Psoas muscle (tissue), 8 donors: ENCODE measurements around the gene KANTR. TPM values are rescaled to one million over a fixed set of nuclear protein-coding genes. Genes with fewer than 3 reads are reported as not detected.

Experiments used
- ATAC-seq, 4 donors: fragments of 200-7000 bp; cut with Tn5 transposase; one replicate each; pipeline ENCODE4 v1.9.1; 2020; ENCODE audit warnings: moderate library complexity in 3 of 4, mild to moderate bottlenecking in 2 of 4
- DNase-seq, 2 donors: peaks; one replicate each; pipeline ENCODE4 v3.0.0-alpha.2; 2020
- H3K27ac ChIP-seq: fragments of 200-600 bp; one replicate; pipeline ENCODE4 v1.8.0; 2022
- H3K27me3 ChIP-seq, 3 donors: fragments of 200-600 bp in 1 of 3; one replicate each; pipeline versions ENCODE4 v1.6.1 to v1.8.0; 2013 to 2022; ENCODE audit warnings: low read length in 2 of 3, mild to moderate bottlenecking in 2 of 3, moderate library complexity in 1 of 3; ENCODE audit not compliant: insufficient read depth in 3 of 3
- H3K36me3 ChIP-seq, 2 donors: fragments of 200-600 bp in 1 of 2; one replicate each; pipeline versions ENCODE4 v1.6.1 to v1.8.0; 2013 to 2022; ENCODE audit warnings: low read depth in 1 of 2, mild to moderate bottlenecking in 1 of 2, moderate library complexity in 1 of 2; ENCODE audit not compliant: insufficient read depth in 1 of 2
- H3K4me1 ChIP-seq: fragments of 200-600 bp; one replicate; pipeline ENCODE4 v1.8.0; 2022
- H3K4me3 ChIP-seq: fragments of 200-600 bp; one replicate; pipeline ENCODE4 v1.8.0; 2022; ENCODE audit warnings: mild to moderate bottlenecking
- H3K9me3 ChIP-seq: fragments of 200-600 bp; one replicate; pipeline ENCODE4 v1.8.0; 2022
- WGBS, 3 donors: extraction: QIAGEN DNeasy Blood & Tissue Kit; methylation state at CpG; one replicate each; pipeline versions ENCODE4 v1.1.6 to v1.1.7; 2013; 5-methylcytosine and 5-hydroxymethylcytosine counted together
- intact Hi-C, 2 donors: fragments of 100-400 bp; cut with DNase I; formaldehyde crosslinking; loops; one replicate each; pipeline versions ENCODE4 v1.11.0 to v1.14.2; 2022
- long read RNA-seq, 2 donors: library from polyadenylated mRNA; unstranded; transcript quantifications; one replicate each; pipeline ENCODE4 v2.0.0, GENCODE V29; 2021
- polyA plus RNA-seq, 3 donors: library from polyadenylated mRNA; stranded (reverse); fragments of 200-250 nt; gene quantifications; one replicate each; pipeline ENCODE4 v1.2.3, GENCODE V29; 2013
- total RNA-seq, 4 donors: library from RNA; stranded (reverse); fragmentation: NEBNext Ultra II Directional in 2 of 4; extraction: Animal tissue kit (Norgen Biotek cat#: 25700) in 2 of 4; gene quantifications; one replicate each; pipeline versions ENCODE4 v1.2.1 to v1.2.4, GENCODE V29; 2021 to 2023
- TF ChIP-seq, protein P1 (sequence below): fragments of 200-600 bp; IDR thresholded peaks from one replicate; pipeline ENCODE4 v1.8.0; 2022; ENCODE audit warnings: antibody characterized with exemption
- donor health status: healthy with polysubstance abuse.
- donor health status: DM: no; HTN: no; CAD: no; lungs with moderate emphysema.
- donor health status: Bipolar disorder and iron deficiency.
- donor health status: healthy.
- donor health status: DM: yes; HTN: yes; CAD: no.
- donor health status: DM: no; HTN: no; CAD: no.
- donor health status: DM: no; HTN: no; CAD: no.
- donor health status: DM: yes; HTN: yes; CAD: no.

Gene KANTR, protein sequence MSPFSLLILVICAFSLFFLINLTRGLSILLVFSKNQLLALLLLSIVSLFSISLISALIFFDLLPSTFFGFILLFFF
- 1 to 10 TPM; 3.4 to 8.2 (median 4.8) TPM for total RNA-seq
- 1 to 10 TPM in 2 of 3 donors, under 1 TPM in 1; 0.89 to 5.2 (median 1.5) TPM for polyA plus RNA-seq
- long read RNA-seq, donor 1, partial matches to known transcripts, result 0 of 3 reads
- long read RNA-seq, donor 1, other reads (novel, unspliced or antisense), result 3 of 3 reads
- long read RNA-seq, donor 2, partial matches to known transcripts, result 1 of 5 reads
- long read RNA-seq, donor 2, other reads (novel, unspliced or antisense), result 4 of 5 reads

DNA sequence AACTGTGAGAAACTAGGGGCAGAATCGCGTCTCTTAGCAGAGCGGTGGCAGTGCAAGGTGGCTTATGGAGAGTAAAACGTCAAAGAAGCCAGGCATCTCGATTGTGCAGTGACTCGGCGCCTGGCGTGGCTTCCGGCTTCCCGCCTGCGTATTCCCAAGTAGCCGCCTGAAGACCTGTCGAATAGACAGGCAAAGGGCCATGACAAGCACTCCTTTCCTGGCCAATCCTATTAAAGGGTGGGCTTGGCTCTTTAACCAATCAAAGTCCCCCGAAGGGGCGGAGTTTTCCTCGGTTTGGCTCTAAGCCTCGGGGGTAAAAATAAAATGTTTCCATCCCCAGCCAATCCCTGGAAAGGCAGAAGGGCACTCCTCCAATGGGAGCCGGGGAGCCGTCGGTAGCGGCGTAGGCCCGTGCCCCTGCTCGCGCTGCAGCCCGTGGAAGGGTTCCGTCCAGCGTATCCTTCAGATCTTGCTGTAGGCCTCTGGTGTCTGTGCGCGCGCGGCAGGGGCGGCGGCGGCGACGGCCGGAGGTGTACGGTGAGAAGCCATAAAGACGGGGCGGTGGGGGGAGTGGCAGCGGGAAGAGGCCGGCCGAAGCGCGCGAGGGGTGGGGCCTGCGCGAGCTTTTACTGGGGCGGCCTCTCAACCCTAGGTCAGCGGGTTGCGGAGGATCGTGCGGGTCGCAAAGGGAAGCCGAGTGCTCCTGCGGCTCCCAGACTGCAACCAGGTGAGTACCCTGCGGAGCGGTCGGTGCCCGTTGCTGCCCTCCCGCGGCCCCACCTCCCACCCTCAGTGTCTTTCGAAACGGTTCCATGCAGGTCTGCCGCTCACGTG lies at the start of gene KANTR:
TSS of gene KANTR (plus strand) at position 395 of the 834 bp plus-strand sequence. CDS start 30,131 bp downstream, outside the sequence.
- H3K4me3 ChIP-seq, result peak within 1 kb of the TSS; percentile 75
- ATAC-seq, result peak; percentile 91 to 93 (median 91)
- H3K27ac ChIP-seq, result peak within 1 kb of the TSS; percentile 88
- peak; percentile 83 to 90 for DNase-seq
- H3K9me3 ChIP-seq, result no peaks in the 10 kb centered on the region
- intact Hi-C loops, result no loop called here
- H3K36me3 ChIP-seq, result peaks cover 0 to 1% of the 10 kb centered on the region in 2 donors
- H3K27me3 ChIP-seq, result peaks cover 0 to 26% (median 0%) of the 10 kb centered on the region in 3 donors
- 0 to 26% (median 0%) methylated on average over 33 to 67 of the region's 67 CpGs for WGBS, 3 donors
- H3K4me1 ChIP-seq, result peaks cover 8% of the 10 kb centered on the region
- TF ChIP-seq, protein P1, sequence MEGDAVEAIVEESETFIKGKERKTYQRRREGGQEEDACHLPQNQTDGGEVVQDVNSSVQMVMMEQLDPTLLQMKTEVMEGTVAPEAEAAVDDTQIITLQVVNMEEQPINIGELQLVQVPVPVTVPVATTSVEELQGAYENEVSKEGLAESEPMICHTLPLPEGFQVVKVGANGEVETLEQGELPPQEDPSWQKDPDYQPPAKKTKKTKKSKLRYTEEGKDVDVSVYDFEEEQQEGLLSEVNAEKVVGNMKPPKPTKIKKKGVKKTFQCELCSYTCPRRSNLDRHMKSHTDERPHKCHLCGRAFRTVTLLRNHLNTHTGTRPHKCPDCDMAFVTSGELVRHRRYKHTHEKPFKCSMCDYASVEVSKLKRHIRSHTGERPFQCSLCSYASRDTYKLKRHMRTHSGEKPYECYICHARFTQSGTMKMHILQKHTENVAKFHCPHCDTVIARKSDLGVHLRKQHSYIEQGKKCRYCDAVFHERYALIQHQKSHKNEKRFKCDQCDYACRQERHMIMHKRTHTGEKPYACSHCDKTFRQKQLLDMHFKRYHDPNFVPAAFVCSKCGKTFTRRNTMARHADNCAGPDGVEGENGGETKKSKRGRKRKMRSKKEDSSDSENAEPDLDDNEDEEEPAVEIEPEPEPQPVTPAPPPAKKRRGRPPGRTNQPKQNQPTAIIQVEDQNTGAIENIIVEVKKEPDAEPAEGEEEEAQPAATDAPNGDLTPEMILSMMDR, result no peak

DNA sequence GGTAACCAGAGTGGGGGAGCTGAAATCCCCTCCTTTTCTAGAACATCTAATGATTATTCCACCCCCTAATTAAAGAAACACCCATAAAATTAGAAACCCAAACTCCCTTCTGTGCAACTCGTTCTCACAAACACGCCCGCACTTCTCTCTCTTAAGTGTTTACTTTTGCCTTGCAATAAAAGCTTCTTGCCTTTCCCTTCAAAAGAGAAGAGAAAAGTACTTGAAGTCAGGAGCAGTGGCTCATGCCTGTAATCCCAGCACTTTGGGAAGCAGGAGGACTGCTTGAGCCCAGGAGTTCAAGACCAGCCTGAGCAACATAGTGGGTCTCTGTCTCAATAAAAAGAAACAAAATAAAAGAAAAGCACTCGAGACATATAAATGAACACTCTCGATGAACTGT lies 48.9 kb upstream of the KANTR start:
- WGBS, 3 donors, result 68 to 81% (median 78%) methylated on average over 5 of the region's 5 CpGs

DNA sequence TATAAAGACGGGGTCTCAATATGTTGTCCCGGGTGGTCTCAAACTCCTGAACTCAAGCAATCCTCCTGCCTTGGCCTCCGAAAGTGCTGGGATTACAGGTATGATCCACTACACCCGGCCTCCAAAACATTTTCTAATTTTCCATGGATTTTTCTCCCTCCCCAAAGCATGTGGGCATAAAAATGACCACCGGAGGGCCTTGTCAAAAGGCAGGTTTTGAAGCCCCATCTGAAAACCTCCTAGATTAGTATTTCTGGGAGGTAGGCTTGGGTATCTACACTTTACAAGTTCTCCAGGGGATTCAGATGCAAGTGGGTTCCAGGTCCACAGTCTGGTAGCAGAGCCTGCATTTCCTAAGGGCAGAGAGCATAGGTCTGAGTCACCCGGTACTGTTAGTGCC lies 46.7 kb upstream of the KANTR start:
- Histone ChIP-seq H3K36me3 (no peaks in the 10 kb centered on the region), H3K4me3 (no peak overlapping the region), H3K4me1 (no peaks in the 10 kb centered on the region), H3K27ac (no peak overlapping the region), H3K27me3 (peaks cover 0 to 52% (median 0%) of the 10 kb centered on the region in 3 donors), H3K9me3 (no peaks in the 10 kb centered on the region)
- ATAC-seq (no peak), DNase-seq (no peak)
- intact Hi-C loops, result no loop called here
- 79 to 94% (median 86%) methylated on average over 6 of the region's 6 CpGs for WGBS, 3 donors
- TF ChIP-seq, protein P1, result no peak

More for the DNA sequence above, 48.9 kb upstream of the KANTR start:
- TF ChIP-seq, protein P1, result no peak
- no peak overlapping the region for H3K4me3 ChIP-seq
- DNase-seq (no peak), ATAC-seq (no peak)
- no peaks in the 10 kb centered on the region for H3K4me1 ChIP-seq
- intact Hi-C loops, result no loop called here
- H3K27me3 ChIP-seq, result peaks cover 0 to 48% (median 0%) of the 10 kb centered on the region in 3 donors
- H3K9me3 ChIP-seq, result no peaks in the 10 kb centered on the region
- H3K36me3 ChIP-seq, result no peaks in the 10 kb centered on the region
- no peak overlapping the region for H3K27ac ChIP-seq

DNA sequence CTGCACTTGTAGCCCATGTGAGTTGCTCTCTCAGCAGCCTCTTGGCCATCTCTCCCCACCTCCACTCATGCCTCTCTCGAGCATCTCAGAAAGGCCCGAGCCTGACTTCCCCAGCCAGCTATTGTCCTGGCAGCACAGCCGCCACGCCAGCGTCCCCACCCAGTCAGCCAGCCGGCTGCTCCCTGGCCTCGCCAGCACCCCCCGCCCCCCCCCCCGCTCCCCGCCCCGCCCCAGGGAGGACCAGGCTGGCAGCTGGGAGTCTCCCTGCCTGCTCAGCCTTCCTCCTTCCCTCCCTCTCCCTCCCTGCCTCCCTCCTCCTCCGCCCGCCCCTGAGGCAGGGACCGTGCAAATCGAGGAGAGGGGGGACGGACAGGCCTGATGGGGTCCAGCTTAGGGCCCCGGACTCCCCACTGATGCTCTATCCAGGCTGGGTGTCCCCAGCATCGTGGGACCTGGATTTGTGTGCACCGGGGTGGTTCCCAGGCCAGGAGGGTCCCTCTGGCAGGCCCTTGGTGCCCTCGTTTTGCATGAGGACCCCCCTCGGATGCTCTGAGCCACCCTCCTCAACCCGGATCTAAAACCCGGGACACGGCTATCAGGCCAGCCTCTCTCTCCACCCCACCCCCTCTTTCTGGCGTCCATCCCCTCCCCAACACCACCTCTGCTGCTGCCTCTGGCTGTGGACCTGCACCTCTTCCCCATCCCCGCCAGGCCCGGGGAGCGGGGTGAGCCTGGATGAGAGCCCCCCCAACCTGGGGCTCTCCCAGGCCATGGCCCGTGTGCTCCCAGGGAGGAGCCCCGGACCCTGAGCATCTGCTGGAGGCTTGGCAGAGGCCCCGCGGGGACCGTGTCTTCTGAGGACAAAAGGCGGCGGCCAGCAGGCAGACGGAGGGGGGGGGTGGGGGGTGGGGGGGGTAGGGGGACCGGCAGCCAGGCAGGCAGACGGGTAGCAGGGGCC lies 45.5 kb upstream of the KANTR start, which contains the start of gene GPR173:
TSS of gene GPR173 (plus strand) at position 621 of the 958 bp plus-strand sequence. CDS start 27,833 bp downstream, outside the sequence.
- TF ChIP-seq, protein P1, result no peak
- intact Hi-C loops, result no loop called here
- no peak within 1 kb of the TSS for H3K27ac ChIP-seq
- 0 to 27% (median 1%) methylated on average over 6 to 35 of the region's 38 CpGs for WGBS, 3 donors
- H3K4me3 ChIP-seq, result peak within 1 kb of the TSS; percentile 51
- peak in 3 of 4 donors; percentile 47 to 75 (median 63) for ATAC-seq
- no peaks in the 10 kb centered on the region for H3K9me3 ChIP-seq
- no peaks in the 10 kb centered on the region for H3K4me1 ChIP-seq
- no peaks in the 10 kb centered on the region for H3K36me3 ChIP-seq
- peak in 1 of 2 donors; percentile 49 for DNase-seq
- H3K27me3 ChIP-seq, result peaks cover 0 to 59% (median 0%) of the 10 kb centered on the region in 3 donors
